ENCODE measurements around the gene PCDH9.

Gene PCDH9

GRCh38 chr13:66532146-66532545 lies 698.0 kb downstream of the PCDH9 start:
- no peak overlapping the region for H3K4me3 ChIP-seq (ENCODE audit: low read length)
- no peak for DNase-seq (ENCODE audit: low read depth)
- no peak for TF ChIP-seq CTCF (IDR thresholded peaks at IDR 0.05; ENCODE audit: insufficient read depth, low read depth, low read length, missing control alignments)

GRCh38 chr13:66530686-66531085 lies 699.5 kb downstream of the PCDH9 start:
- DNase-seq (ENCODE audit: low read depth): no peak
- TF ChIP-seq CTCF (IDR thresholded peaks at IDR 0.05; ENCODE audit: insufficient read depth, low read depth, low read length, missing control alignments): no peak
- H3K4me3 ChIP-seq (ENCODE audit: low read length): no peak overlapping the region

- DNase-seq (ENCODE audit: low read depth): no peak
- TF ChIP-seq CTCF (IDR thresholded peaks at IDR 0.05; ENCODE audit: insufficient read depth, low read depth, low read length, missing control alignments): no peak
- H3K4me3 ChIP-seq (ENCODE audit: low read length): no peak overlapping the region
Observed at GRCh38 chr13:66530158-66530557, 700.0 kb downstream of the PCDH9 start.

- DNase-seq (ENCODE audit: low read depth): no peak
- TF ChIP-seq CTCF (IDR thresholded peaks at IDR 0.05; ENCODE audit: insufficient read depth, low read depth, low read length, missing control alignments): no peak
- H3K4me3 ChIP-seq (ENCODE audit: low read length): no peak overlapping the region
Observed at GRCh38 chr13:66528944-66529576, 701.1 kb downstream of the PCDH9 start.

GRCh38 chr13:66528180-66528579 lies 702.0 kb downstream of the PCDH9 start:
- no peak overlapping the region for H3K4me3 ChIP-seq (ENCODE audit: low read length)
- no peak for TF ChIP-seq CTCF (IDR thresholded peaks at IDR 0.05; ENCODE audit: insufficient read depth, low read depth, low read length, missing control alignments)
- DNase-seq (ENCODE audit: low read depth): no peak

- no peak for TF ChIP-seq CTCF (IDR thresholded peaks at IDR 0.05; ENCODE audit: insufficient read depth, low read depth, low read length, missing control alignments)
- DNase-seq (ENCODE audit: low read depth): no peak
- no peak overlapping the region for H3K4me3 ChIP-seq (ENCODE audit: low read length)
Observed at GRCh38 chr13:66520511-66521355, 709.4 kb downstream of the PCDH9 start.

Measured in epithelial cell of esophagus (primary cell).